ENCODE results near the gene SCN1B.
"Not testable (repeated sequence)": the region's sequence is repeated elsewhere in the genome, so short reads cannot be mapped to it uniquely, and the experiment has no call there.

The SCN1B gene

GRCh38 chr19:35017507-35017906, 12.8 kb upstream of the SCN1B start:
- DNase-seq (ENCODE audit: low spot score) = no peak

DNA sequence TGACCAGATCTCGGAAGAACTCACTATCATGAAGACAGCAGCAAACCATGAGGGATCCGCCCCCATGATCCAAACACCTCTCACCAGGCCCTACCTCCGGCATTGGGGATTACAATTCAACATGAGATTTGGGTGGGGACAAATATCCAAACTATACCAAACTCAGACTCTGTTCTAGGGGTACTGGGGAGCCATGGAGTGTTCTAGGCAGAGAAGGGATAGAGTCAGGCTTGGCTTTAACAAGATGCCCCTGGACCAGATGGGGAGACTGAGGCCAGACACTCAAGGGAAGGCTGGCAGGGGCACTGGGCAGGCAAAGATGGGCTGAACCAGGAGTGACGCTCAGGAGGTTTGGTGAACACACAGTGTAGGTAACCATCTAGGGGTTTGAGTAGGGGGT, 11.9 kb upstream of the SCN1B start:
- no peak for DNase-seq (ENCODE audit: low spot score)

- DNase-seq (ENCODE audit: low spot score) = no peak
Measured at GRCh38 chr19:35019144-35019543, 11.1 kb upstream of the SCN1B start.

GRCh38 chr19:35021016-35021415, 9.3 kb upstream of the SCN1B start:
- no peak for DNase-seq (ENCODE audit: low spot score)

DNA sequence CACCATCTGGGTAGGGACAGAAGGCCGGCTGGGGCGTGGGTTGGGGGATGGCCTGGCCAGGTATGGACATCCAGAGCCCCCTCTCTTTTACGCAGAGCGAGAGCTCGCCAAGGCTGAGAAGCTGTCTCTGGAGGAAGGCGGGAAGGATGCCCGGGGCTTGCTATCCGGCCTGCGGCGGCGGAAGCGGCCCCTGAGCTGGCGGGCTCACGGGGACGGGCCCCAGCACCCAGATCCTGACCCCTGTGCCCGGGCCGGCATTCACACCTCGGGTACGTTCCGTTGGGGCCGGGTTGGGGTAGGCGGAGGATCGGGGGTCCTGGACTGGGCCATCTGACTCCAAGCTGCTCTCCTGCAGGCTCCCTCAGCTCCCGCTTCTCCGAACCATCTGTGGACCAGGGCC, 8.7 kb upstream of the SCN1B start:
- DNase-seq (ENCODE audit: low spot score) = no peak

- no peak for DNase-seq (ENCODE audit: low spot score)
Measured at GRCh38 chr19:35022460-35022859, 7.8 kb upstream of the SCN1B start.

DNA sequence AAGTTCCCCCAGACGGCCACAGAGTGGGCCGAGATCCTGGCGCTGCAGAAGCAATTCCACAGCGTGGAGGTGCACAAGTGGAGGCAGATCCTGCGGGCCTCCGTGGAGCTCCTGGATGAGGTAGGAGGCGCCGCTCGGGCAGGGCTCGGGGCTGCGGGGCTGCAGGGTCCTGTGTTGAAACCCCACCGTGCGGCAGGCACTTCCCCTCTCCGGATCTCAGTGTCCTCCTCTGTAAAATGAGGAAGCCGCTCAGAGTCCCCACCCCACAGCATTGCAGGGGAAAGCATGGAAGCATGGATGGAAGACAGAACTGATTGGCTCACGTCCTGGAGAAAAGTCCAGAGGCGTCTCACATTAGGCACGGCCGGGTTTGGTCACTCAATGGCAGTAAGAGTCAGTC, 6.8 kb upstream of the SCN1B start:
- DNase-seq (ENCODE audit: low spot score) = no peak

DNA sequence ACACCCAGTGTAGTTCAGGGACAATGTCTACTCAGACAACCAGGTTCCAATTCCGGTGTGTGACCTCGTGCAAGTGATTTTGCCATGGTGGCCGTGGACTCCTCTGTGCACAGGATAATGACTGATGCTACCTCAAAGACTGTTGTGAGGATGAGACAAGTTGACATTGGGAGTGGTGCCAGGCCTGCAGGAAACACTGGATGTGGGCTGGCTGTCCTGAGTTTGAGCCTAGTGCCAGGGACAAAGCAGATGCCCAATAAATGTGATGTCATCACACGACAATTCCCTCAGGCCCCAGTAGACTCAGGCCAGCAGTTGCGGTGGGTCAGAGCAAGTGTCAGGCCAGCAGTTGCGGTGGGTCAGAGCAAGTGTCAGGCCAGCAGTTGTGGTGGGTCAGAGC, 6.2 kb upstream of the SCN1B start:
- DNase-seq (ENCODE audit: low spot score) = no peak

GRCh38 chr19:35025969-35026368, 4.3 kb upstream of the SCN1B start:
- DNase-seq (ENCODE audit: low spot score) = no peak

- DNase-seq (ENCODE audit: low spot score) = no peak
Measured at GRCh38 chr19:35026418-35026817, 3.9 kb upstream of the SCN1B start.

DNA sequence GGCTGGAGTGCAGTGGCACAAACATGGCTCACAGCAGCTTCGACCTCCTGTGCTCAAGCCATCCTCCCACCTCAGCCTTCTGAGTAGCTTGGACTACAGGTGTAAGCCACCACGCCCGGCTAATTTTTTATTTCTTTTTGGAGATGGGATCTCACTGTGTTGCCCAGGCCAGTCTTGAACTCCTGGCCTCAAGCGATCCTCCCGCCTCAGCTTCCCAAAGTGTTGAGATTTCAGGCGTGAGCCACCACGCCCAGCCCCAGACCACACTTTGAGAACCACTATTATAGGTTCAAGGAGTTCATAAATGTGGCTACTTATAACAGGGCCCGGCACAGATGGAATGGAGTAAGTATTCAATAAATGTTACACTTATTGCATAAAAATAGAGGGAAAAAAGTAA, 3.3 kb upstream of the SCN1B start:
- no peak for DNase-seq (ENCODE audit: low spot score)

DNA sequence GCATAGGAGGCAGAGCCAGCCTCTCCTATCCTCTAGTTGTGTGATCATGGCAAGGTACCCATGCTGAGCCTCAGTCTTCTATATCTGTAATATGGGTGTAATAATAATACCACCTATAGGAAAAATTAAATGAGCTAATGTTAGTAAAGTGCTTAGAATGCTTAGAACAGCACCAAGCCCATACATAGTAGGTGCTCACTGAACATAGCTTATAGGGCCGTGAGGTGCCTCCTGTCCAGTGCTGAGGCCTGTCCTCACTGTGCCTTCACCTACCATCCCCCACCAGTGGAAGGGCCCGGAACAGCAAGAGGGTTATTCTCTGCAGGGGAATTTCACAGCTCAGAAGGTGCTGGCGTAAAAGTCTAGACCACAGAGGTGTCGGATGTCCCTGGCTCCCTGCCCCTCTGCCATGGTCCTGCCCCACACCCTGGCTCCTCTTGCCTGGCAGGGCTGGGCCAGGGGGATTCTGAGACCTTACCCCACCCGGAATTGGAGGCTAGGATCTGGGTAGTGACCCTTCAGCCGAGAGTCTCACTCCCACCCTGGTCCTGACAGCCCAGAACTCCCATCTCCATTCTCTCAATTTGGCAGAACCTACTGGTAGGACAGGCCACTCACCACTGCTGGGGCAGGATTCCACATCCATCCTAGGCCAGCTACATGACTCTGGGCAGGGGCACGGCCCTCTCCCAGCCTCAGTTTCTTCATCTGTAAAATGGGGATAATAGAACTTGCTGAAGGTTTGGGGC, 2.2 kb upstream of the SCN1B start:
- no peak for DNase-seq (ENCODE audit: low spot score)

DNA sequence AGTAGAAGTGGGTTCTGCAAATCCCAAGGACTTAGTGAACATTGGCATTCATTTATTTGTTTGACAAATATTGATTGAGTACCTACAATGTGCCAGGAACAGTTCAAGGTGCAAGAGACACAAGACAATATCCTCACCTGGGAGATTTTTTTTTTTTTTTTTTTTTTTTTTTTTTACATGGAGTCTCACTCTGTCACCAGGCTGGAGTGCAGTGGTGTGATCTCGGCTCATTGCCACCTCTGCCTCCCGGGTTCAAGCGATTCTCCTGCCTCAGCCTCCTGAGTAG, 1.7 kb upstream of the SCN1B start:
- DNase-seq (ENCODE audit: low spot score) = not testable (repeated sequence)

- not testable (repeated sequence) for DNase-seq (ENCODE audit: low spot score)
Measured at GRCh38 chr19:35029275-35029736, 964 bp upstream of the SCN1B start.

DNA sequence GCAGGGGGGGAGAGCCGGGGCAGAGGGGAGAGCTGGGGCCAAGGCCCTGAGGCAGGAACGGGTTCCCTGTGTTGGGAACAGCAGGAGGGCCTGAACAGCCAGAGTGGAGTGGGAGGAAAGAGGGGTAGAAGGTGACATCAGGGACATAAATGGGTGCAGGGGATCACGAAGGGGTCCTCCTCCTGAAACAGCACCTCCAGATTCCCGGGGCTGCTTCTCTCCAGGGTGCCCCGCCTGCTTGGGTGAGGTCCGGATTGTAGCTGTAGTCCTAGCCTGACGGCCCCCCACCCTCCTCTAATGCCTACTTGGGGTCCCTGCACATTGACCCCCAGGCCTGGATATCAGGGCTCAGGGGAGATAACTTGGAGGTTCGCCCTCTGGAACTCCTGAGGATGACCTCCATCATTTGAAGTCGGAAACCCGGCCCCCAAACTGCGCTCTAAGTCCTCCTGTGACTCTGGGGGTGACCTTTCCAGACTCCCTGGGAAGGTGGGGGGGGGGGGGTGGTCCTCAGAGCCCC, 473 bp upstream of the SCN1B start:
- no peak for DNase-seq (ENCODE audit: low spot score)

GRCh38 chr19:35031072-35031881, 1.0 kb downstream of the SCN1B start:
- DNase-seq (ENCODE audit: low spot score) = no peak

- DNase-seq (ENCODE audit: low spot score) = no peak
Measured at GRCh38 chr19:35032356-35032865, 2.1 kb downstream of the SCN1B start.

DNA sequence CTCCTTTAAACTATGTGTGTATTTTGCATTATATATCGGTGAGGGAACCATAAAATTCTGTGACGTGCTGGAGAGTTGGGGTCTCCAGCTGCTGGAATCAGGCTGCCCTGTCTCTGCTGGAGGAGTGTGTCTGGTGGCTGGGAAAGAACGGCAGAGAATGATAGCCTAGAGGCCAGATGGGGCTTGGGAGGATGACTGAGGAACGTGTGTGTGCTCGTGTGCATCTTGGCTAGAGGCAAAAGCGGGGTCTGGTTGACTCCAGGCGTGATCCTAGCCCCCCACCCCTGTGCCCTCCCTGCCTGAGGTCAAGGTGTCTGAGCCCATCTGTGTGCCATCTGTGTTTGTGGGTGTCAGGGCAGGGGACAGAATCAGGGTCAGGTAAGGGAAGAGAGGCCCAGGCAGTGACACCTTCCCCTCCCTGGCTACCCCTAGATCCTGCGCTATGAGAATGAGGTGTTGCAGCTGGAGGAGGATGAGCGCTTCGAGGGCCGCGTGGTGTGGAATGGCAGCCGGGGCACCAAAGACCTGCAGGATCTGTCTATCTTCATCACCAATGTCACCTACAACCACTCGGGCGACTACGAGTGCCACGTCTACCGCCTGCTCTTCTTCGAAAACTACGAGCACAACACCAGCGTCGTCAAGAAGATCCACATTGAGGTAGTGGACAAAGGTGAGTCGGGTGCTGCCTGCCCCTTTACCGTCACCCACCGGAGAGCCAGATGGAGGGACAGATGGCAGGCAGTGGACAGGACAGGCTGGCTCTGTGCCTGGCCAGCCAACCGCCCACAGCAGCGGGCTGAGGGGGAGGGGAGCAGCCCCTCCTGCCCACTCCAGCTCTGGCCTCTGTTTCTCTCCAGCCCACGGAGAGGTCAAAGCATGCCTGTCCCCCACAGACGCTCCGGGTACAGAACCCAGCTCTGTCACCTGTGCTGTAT, 3.1 kb downstream of the SCN1B start:
- DNase-seq (ENCODE audit: low spot score) = no peak

DNA sequence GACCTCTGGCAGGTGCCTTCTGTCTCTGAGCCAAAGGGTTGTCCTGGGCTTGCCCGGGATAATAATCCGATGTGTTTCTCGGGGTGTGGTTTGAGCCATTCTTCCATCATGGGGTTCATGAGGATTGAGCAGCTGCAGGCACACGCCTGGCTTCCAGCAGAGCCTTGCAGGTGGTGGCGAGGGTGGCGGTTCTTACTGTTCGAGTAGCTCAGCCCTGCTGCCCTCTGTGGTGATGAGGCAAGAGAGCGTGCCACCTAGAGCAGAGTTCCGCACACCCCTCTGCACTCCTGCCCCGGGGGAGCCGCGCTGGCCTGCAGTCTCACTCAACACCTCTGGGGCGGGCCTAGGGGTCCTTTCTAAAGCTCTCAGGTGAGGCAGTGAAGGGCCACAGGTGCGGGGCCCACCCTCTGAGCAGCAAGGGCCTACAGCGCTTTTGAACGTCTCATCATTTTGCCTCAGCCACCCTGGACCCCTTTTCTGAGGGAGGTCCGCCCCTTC, 3.8 kb downstream of the SCN1B start:
- DNase-seq (ENCODE audit: low spot score) = no peak

- no peak for DNase-seq (ENCODE audit: low spot score)
Measured at GRCh38 chr19:35034588-35035382, 4.5 kb downstream of the SCN1B start.

Data from LoVo (cell line).